Globus pallidus (tissue), 1 donor: ENCODE measurements around the gene DUSP7.
A peak's percentile ranks its signal among the peaks of the same experiment; 100 is the strongest.
"Not testable (repeated sequence)": the region's sequence is repeated elsewhere in the genome, so short reads cannot be mapped to it uniquely, and the experiment has no call there.

Experiments used
- DNase-seq: peaks from one replicate; pipeline ENCODE4 v3.0.0-alpha.2; 2015; ENCODE audit warnings: low spot score

Gene DUSP7

GRCh38 chr3:52047295-52047960, 8.9 kb downstream of the DUSP7 start:
- DNase-seq = peak; percentile 99

- DNase-seq = no peak
These were observed 9.5 kb downstream of the DUSP7 start for GRCh38 chr3:52046902-52047239.

GRCh38 chr3:52046186-52046901, 10.0 kb downstream of the DUSP7 start:
- peak; percentile 76 for DNase-seq

GRCh38 chr3:52044869-52045619, 11.3 kb downstream of the DUSP7 start:
- no peak for DNase-seq

- DNase-seq = no peak
These were observed 12.6 kb downstream of the DUSP7 start for GRCh38 chr3:52043750-52044149.

GRCh38 chr3:52043039-52043438, 13.3 kb downstream of the DUSP7 start:
- not testable (repeated sequence) for DNase-seq

GRCh38 chr3:52041118-52041731, 15.1 kb downstream of the DUSP7 start:
- DNase-seq = peak; percentile 92

GRCh38 chr3:52040600-52040999, 15.8 kb downstream of the DUSP7 start:
- DNase-seq = peak; percentile 70

GRCh38 chr3:52039846-52040245, 16.5 kb downstream of the DUSP7 start:
- peak; percentile 99 for DNase-seq

GRCh38 chr3:52039426-52039825, 16.9 kb downstream of the DUSP7 start:
- peak; percentile 81 for DNase-seq

GRCh38 chr3:52038227-52038626, 18.1 kb downstream of the DUSP7 start:
- DNase-seq = no peak

GRCh38 chr3:52037291-52037690, 19.1 kb downstream of the DUSP7 start:
- no peak for DNase-seq

GRCh38 chr3:52036829-52037228, 19.5 kb downstream of the DUSP7 start:
- DNase-seq = no peak

GRCh38 chr3:52036222-52036694, 20.1 kb downstream of the DUSP7 start:
- DNase-seq = no peak

GRCh38 chr3:52034651-52035050, 21.7 kb downstream of the DUSP7 start:
- DNase-seq = no peak

GRCh38 chr3:52034212-52034611, 22.2 kb downstream of the DUSP7 start:
- DNase-seq = no peak

GRCh38 chr3:52033748-52034147, 22.6 kb downstream of the DUSP7 start:
- not testable (repeated sequence) for DNase-seq

- peak; percentile 71 for DNase-seq
These were observed 23.5 kb downstream of the DUSP7 start for GRCh38 chr3:52032702-52033408.

- no peak for DNase-seq
These were observed 24.5 kb downstream of the DUSP7 start for GRCh38 chr3:52031896-52032295.

- DNase-seq = no peak
These were observed 25.6 kb downstream of the DUSP7 start for GRCh38 chr3:52030714-52031310.

- DNase-seq = no peak
These were observed 26.8 kb downstream of the DUSP7 start for GRCh38 chr3:52029535-52029934.
